Fibroblast of skin of scalp (primary cell): Measurements from ENCODE around the gene GSTP1.

Experiments used
- DNase-seq: peaks from one replicate; pipeline ENCODE4 v3.0.0-alpha.2; 2013

Gene GSTP1

DNA sequence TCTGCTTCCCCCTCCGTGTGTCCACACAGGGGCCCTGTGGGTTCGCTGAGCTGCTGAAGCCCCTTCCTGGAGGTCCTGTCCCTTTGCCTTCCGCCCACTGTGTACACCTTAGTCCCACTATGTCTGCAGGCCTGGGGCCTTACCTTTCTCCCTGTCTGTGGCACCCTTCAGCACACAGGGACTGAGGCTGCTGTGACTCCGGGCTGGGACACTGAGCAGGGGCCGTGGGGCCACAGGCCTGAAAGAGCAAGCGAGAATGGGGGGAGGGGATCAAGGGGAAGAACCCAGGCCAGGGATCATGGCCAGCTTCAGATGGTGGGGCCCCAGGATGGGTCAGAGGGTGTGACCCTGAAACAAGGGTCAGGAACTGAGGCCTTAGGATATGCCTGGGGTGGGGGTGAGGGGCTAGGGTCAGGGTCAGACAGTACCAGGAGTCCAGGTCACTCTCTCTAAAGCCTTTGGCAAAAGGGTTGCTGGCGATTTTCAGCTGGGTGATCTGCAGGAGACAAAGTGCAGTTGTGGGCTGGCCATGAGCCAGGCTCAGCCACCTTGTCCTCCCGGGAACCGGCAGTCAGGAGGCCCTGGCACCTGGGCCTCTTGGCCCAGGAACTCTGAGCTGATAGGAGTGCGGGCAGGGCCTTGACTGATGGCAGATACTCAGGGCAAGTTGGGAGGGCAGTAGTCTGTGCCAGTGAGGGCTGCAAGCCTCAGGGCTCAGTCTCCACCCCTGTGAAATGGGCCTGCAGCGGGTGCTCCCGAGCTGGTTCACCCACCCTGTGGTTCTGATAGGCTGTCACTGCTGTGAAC lies 48.8 kb downstream of the GSTP1 start:
- no peak for DNase-seq

DNA sequence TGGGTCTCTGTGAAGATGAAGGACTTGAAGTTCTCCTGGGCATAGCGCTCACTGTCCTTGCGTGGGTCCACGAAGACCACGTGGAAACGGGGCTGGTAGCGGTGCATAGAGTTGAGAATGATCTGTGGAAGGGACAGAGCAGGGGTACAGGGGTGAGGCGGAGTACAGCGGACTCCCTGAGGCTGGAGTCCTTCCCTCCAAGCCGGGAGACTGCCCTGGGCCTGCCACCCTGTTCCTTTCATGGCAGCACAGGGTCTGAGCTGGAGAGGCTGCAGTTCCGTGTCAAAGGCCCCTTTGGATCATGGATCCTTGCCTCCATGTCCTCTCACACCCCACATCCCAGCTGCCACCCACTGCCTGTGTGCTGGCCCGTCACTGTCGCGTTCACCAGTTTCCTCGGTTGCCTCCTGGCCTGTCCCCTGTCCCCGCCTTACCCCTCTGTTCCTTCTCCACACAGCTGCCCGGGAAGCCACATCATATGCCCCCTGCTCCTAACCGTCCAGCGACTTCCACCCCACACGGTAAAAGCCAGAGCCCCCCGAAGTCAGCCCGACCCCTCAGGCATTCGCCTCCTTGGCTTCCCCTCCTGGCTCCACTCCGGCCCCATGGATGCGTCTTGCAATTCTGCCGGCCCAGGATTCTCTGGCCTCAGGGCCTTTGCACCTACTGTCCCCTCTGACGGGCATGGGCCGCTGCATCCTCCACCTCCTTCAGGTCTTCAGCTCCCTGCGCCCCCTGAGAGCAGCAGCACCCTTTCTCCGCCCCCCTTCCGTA lies 49.6 kb downstream of the GSTP1 start:
- no peak for DNase-seq

DNA sequence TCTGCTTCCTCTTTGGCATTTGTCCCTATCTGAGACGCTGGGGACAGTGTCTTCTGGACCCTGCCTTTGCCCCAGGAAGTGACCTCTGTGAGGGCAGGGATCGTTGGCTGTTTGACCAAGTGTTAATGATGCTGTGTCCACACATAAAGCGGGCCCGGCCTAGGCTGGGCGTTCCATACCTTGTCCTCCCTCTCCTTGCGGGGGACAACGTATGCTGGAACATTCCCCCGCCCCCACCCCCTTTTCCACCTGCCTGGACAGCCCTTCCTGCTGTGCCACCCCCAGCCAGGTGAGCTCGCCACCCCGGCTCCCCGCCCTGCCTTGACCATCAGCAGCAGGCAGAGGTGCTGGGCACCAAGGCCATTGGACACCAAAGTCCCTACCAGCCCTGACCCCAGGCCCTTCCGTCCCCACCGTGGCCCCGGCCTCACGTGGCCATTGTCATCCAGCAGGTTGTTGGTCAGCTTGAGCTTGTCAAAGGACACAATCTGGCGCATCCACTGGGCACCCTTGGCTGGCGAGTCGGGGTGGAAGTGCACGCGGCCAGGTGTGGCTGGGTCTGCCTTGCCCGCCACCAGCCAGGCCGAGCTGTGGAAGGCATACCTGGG lies 50.2 kb downstream of the GSTP1 start:
- DNase-seq = no peak

DNA sequence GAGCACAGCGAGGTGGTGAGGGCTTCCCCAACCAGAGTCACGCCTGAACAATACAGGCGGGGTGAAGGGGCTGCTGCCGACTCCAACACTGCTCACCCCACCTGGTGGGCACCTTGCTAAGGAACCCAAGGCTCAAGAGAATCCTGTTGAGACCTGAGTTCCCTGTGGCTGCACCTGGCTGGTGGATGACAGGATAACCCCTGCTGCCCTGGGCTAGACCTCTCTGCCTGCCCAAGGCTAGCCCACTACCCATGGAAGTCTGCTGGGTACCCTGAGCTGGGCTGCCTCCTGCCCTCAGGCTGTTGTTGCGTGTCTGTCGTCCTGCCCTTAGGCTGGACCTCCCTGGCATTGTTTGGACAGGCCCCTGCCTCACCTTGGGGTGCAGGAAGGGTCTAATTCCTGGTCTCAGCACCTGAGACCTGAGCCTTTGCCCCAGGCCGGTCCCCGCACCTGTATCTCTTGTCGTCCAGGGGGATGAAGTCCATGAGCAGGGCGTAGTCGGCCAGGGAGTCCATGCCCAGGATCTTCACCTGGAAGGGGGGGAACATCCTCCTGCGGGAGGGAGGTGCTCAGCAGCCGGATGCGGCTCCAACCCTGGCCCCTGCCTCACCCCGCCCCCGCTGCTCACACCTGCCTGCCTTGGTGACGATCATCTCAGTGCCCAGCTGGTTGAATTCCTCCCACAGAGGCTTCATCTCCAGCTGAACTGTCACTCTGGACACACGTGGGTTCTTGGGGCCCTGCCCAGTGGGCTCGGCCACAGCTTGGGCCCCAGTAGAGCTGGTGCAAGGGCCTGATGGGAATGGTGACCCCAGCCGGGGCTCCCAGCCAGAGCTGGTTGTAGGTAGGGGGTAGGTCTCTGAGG lies 51.0 kb downstream of the GSTP1 start:
- no peak for DNase-seq

DNA sequence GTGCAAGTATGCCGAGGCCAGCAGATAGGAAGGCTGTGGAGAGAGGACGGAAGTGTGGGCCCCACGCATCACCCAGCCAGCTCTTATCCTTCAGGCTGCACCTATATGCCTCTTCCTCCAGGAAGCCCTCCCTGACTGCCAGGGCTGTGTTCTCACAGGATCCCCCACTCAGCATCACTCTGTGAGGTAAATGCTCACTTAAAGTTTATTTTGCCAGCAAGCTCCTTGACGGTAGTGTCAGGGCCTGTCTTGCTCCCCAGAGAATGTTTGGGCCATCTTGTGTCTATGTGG lies 51.6 kb downstream of the GSTP1 start:
- DNase-seq = no peak
